Adrenal gland (tissue), 12 donors: ENCODE results near the gene ACSM6. TPM values are rescaled to one million over a fixed set of nuclear protein-coding genes. Genes with fewer than 3 reads are reported as not detected.

Source experiments
- DNase-seq, 7 donors: peaks; one replicate each; pipeline ENCODE4 v3.0.0-alpha.2; 2019 to 2020
- H3K27ac ChIP-seq, 5 donors: fragments of 200-600 bp; sonication (generic) in 4 of 5; 1 replicate in 3 of 5; 2 replicates in 2 of 5; pipeline versions ENCODE4 v1.5.1 to v1.8.0; 2016 to 2020; ENCODE audit warnings: mild to moderate bottlenecking in 1 of 5
- H3K27me3 ChIP-seq: fragments of 200-600 bp; 2 replicates; pipeline ENCODE4 v1.8.0; 2021
- H3K36me3 ChIP-seq, 2 donors: fragments of 200-600 bp; replicated peaks in 1 of 2; 1 replicate in 1 of 2; 2 replicates in 1 of 2; pipeline versions ENCODE4 v1.5.1 to v1.8.0; 2018 to 2022
- H3K4me1 ChIP-seq, 2 donors: fragments of 200-600 bp; replicated peaks in 1 of 2; 1 replicate in 1 of 2; 2 replicates in 1 of 2; pipeline versions ENCODE4 v1.5.1 to v1.8.0; 2018 to 2021
- H3K4me3 ChIP-seq, 4 donors: fragments of 200-600 bp; sonication (generic) in 3 of 4; one replicate each; pipeline ENCODE4 v1.5.1; 2016 to 2018
- H3K9me3 ChIP-seq, 3 donors: fragments of 200-600 bp; sonication (generic) in 1 of 3; replicated peaks in 1 of 3; 1 replicate in 2 of 3; 2 replicates in 1 of 3; pipeline versions ENCODE4 v1.5.1 to v1.8.0; 2016 to 2021
- CTCF ChIP-seq, 6 experiments: fragments of 450-650 bp in 4 of 6; fragments of 200-600 bp in 2 of 6; sonication (generic) in 1 of 6; IDR thresholded peaks; 1 replicate in 5 of 6; 2 replicates in 1 of 6; pipeline versions ENCODE4 v1.5.1 to v1.8.0; 2016 to 2021; ENCODE audit warnings: antibody characterized with exemption in 6 of 6, mild to moderate bottlenecking in 2 of 6, moderate library complexity in 1 of 6
- POLR2A ChIP-seq, 2 donors: fragments of 450-650 bp; IDR thresholded peaks; one replicate each; pipeline ENCODE4 v1.6.1; 2017; ENCODE audit warnings: antibody characterized with exemption in 2 of 2, mild to moderate bottlenecking in 2 of 2, moderate library complexity in 1 of 2
- WGBS, 4 donors: extraction: QIAGEN DNeasy Blood & Tissue Kit in 2 of 4; methylation state at CpG; one replicate each; pipeline versions ENCODE4 v1.1.5 to v1.1.7; 2013 to 2017; 5-methylcytosine and 5-hydroxymethylcytosine counted together
- intact Hi-C, 2 donors: fragments of 100-400 bp; cut with DNase I; formaldehyde crosslinking; loops; one replicate each; pipeline versions ENCODE4 v1.14.1 to v1.15.0; 2022 to 2023
- polyA plus RNA-seq, 3 donors: library from polyadenylated mRNA; stranded (reverse); fragments of 200-250 nt in 2 of 3; fragments of 350-450 nt in 1 of 3; fragmentation: Illumina TruSeq in 1 of 3; extraction: RNeasy Lipid Tissue Mini Kit (QIAGEN cat#74804) in 1 of 3; gene quantifications; one replicate each; pipeline ENCODE4 v1.2.3, GENCODE V29; 2013 to 2014
- total RNA-seq, 9 donors: library from RNA; depleted of rRNA in 4 of 9; stranded (reverse); fragments of >200 nt in 4 of 9; fragments of 120-200 nt in 1 of 9; fragmentation: NEBNext Ultra II Directional in 1 of 9; extraction: Animal tissue kit (Norgen Biotek cat#: 25700) in 1 of 9; gene quantifications; one replicate each; pipeline versions ENCODE4 v1.1.0 to v1.2.4, GENCODE V29; 2013 to 2023
- donor health status: healthy with polysubstance abuse.
- donor health status: Bipolar disorder and iron deficiency.
- donor health status: DM: yes; HTN: yes; CAD: no.
- donor health status: DM: no; HTN: no; CAD: no.
- donor health status: DM: no; HTN: no; CAD: no.
- donor health status: DM: yes; HTN: yes; CAD: no.

Gene ACSM6
- total and polyA plus RNA-seq, 12 donors: not detected

- no peak for TF ChIP-seq CTCF (IDR thresholded peaks at IDR 0.05)
- no peak for TF ChIP-seq POLR2A (IDR thresholded peaks at IDR 0.05)
- intact Hi-C loops: no loop called here
- Histone ChIP-seq H3K9me3 (no peaks in the 10 kb centered on the region), H3K4me1 (peaks cover 3 to 9% of the 10 kb centered on the region in 2 donors), H3K36me3 (no peaks in the 10 kb centered on the region), H3K27me3 (no peaks in the 10 kb centered on the region), H3K4me3 (no peak overlapping the region), H3K27ac (peak overlapping the region in 1 of 5 donors; percentile 34)
- DNase-seq: no peak
- 56 to 70% (median 60%) methylated on average over 1 of the region's 1 CpG for WGBS, 4 donors
These were observed 72.6 kb downstream of the ACSM6 start for GRCh38 chr10:95266674-95267095.

GRCh38 chr10:95267251-95267650 lies 73.2 kb downstream of the ACSM6 start:
- DNase-seq: no peak
- intact Hi-C loops: no loop called here
- H3K27ac ChIP-seq: no peak overlapping the region
- TF ChIP-seq POLR2A (IDR thresholded peaks at IDR 0.05) (no peak), CTCF (IDR thresholded peaks at IDR 0.05) (no peak)
- WGBS, 4 donors: 78 to 87% (median 83%) methylated on average over 3 of the region's 3 CpGs
- peaks cover 3 to 9% of the 10 kb centered on the region in 2 donors for H3K4me1 ChIP-seq
- no peak overlapping the region for H3K4me3 ChIP-seq
- no peaks in the 10 kb centered on the region for H3K36me3 ChIP-seq
- no peaks in the 10 kb centered on the region for H3K27me3 ChIP-seq
- H3K9me3 ChIP-seq: no peaks in the 10 kb centered on the region

- TF ChIP-seq POLR2A (IDR thresholded peaks at IDR 0.05) (no peak), CTCF (IDR thresholded peaks at IDR 0.05) (no peak)
- DNase-seq: peak in 5 of 7 donors; percentile 37 to 77 (median 45)
- Histone ChIP-seq H3K36me3 (no peaks in the 10 kb centered on the region), H3K27ac (peak overlapping the region in 2 of 5 donors; percentile 65 to 68), H3K4me3 (no peak overlapping the region), H3K27me3 (no peaks in the 10 kb centered on the region), H3K4me1 (peaks cover 3 to 9% of the 10 kb centered on the region in 2 donors), H3K9me3 (no peaks in the 10 kb centered on the region)
- intact Hi-C loops: no loop called here
- WGBS, 4 donors: 55 to 64% (median 60%) methylated on average over 10 to 12 of the region's 12 CpGs
These were observed 74.4 kb downstream of the ACSM6 start for GRCh38 chr10:95268438-95268837.

GRCh38 chr10:95273393-95274312 lies 79.6 kb downstream of the ACSM6 start:
- Histone ChIP-seq H3K4me1 (peaks cover 4 to 7% of the 10 kb centered on the region in 2 donors), H3K27ac (peak overlapping the region in 3 of 5 donors; percentile 37 to 71 (median 67)), H3K36me3 (no peaks in the 10 kb centered on the region), H3K9me3 (no peaks in the 10 kb centered on the region), H3K27me3 (no peaks in the 10 kb centered on the region), H3K4me3 (no peak overlapping the region)
- intact Hi-C loops: no loop called here
- DNase-seq: peak in 6 of 7 donors; percentile 46 to 78 (median 54)
- WGBS, 4 donors: 41 to 55% (median 50%) methylated on average over 10 to 13 of the region's 13 CpGs
- TF ChIP-seq POLR2A (IDR thresholded peaks at IDR 0.05): no peak
- TF ChIP-seq CTCF (IDR thresholded peaks at IDR 0.05): peak in 1 of 6 experiments; percentile 6
